Kidney epithelial cell (primary cell): ENCODE measurements around the gene YES1. TPM values are rescaled to one million over a fixed set of nuclear protein-coding genes. Genes with fewer than 3 reads are reported as not detected.

Experiments used
- DNase-seq: peaks from one replicate; pipeline ENCODE4 v3.0.0-alpha.2; 2010; ENCODE audit warnings: low read depth
- H3K27me3 ChIP-seq: 2 replicates; pipeline ENCODE4 v1.6.0; 2011; ENCODE audit warnings: low read length; ENCODE audit not compliant: control insufficient read depth, insufficient read depth
- H3K36me3 ChIP-seq: 2 replicates; pipeline ENCODE4 v1.5.1; 2011; ENCODE audit warnings: low read length; ENCODE audit not compliant: control insufficient read depth, insufficient read depth
- H3K4me3 ChIP-seq: 2 replicates; pipeline ENCODE4 v1.5.1; 2011; ENCODE audit warnings: low read depth, mild to moderate bottlenecking, control low read depth, low read length
- total RNA-seq: library from RNA; depleted of rRNA; stranded (reverse); fragments of >200 nt; gene quantifications from 2 replicates; pipeline ENCODE4 v1.2.3, GENCODE V29; 2015
- TF ChIP-seq, protein P1 (sequence below): IDR thresholded peaks from 2 replicates; pipeline ENCODE4 v1.5.1; 2011; ENCODE audit warnings: mild to moderate bottlenecking, moderate library complexity, low read length, control low read depth, inconsistent platforms; ENCODE audit not compliant: insufficient read depth, poor library complexity, severe bottlenecking

The YES1 gene
- total RNA-seq, 1 donor from 2014 or later, result 135 TPM

- H3K36me3 ChIP-seq, result no peaks in the 10 kb centered on the region
- TF ChIP-seq, protein P1, sequence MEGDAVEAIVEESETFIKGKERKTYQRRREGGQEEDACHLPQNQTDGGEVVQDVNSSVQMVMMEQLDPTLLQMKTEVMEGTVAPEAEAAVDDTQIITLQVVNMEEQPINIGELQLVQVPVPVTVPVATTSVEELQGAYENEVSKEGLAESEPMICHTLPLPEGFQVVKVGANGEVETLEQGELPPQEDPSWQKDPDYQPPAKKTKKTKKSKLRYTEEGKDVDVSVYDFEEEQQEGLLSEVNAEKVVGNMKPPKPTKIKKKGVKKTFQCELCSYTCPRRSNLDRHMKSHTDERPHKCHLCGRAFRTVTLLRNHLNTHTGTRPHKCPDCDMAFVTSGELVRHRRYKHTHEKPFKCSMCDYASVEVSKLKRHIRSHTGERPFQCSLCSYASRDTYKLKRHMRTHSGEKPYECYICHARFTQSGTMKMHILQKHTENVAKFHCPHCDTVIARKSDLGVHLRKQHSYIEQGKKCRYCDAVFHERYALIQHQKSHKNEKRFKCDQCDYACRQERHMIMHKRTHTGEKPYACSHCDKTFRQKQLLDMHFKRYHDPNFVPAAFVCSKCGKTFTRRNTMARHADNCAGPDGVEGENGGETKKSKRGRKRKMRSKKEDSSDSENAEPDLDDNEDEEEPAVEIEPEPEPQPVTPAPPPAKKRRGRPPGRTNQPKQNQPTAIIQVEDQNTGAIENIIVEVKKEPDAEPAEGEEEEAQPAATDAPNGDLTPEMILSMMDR, result no peak
- no peak for DNase-seq
Observed at GRCh38 chr18:774811-775210, 37.2 kb downstream of the YES1 start.

DNA sequence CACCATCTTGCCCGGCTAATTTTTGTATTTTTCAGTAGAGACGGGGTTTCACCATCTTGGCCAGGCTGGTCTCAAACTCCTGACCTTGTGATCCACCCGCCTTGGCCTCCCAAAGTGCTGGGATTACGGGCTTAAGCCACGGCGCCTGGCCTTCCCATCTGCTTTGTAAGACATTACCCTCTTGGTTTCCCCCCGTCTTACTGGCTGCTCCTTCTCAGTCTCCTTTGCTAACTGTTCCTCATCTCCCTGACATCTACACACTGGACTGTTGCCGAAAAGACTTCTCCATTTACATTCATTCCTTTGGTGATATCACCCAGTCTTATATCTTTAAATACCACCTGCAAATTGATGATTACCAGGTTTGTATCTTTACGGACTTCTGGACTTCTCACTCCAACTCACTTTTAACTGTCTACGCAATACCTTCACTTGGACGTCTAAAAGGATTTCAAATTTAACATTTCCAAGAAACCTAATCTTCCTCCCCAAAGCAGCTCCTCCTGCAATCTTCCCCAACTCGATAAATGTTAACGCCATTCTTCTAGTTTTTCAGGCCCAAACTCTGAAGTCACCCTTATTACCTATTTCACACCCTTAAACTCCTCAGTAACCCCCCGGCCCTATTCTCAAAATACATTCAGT is 37.9 kb downstream of the YES1 start:
- H3K36me3 ChIP-seq, result no peaks in the 10 kb centered on the region
- H3K4me3 ChIP-seq, result no peak overlapping the region
- TF ChIP-seq, protein P1, result no peak
- no peaks in the 10 kb centered on the region for H3K27me3 ChIP-seq
- DNase-seq, result no peak

More at GRCh38 chr18:774811-775210, 37.2 kb downstream of the YES1 start:
- Histone ChIP-seq H3K4me3 (no peak overlapping the region), H3K27me3 (no peaks in the 10 kb centered on the region)

DNA sequence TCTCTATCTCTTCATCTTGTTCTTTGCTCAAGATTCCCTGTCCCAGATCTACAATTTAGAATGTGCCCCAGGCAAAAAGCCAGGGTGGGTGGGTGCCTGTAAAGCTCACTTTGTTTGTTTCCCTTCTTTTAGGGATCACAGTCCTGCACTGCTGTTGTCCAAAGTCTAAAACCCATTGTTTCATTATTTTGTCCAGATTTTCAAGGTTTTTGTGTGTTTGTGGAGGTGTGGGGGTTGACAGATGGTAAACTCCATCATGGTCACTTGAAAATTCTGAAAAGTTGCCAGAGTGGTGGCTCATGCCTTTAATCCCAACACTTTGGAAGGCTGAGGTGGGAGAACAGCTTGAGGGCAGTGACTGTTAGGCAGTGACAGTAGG is 41.5 kb downstream of the YES1 start:
- TF ChIP-seq, protein P1, result no peak
- no peak overlapping the region for H3K4me3 ChIP-seq
- DNase-seq, result no peak

DNA sequence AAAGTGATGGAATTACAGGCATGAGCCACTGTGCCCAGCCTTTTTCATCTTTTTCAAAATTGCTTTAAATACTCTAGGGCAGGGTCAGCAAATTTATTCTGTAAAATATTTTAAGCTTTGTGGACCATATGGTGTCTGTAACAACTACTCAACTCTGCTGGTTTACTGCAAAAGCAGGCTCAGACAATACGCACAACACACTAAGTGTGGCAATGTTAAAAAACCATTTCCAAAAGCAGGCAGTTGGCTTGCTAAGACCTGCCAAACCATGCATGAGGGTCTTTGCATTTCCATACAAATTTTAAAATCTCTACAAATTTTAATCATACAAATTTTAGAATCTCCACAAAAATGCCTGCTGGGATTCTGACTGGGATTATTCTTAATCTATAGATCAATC is 44.1 kb downstream of the YES1 start:
- Histone ChIP-seq H3K36me3 (no peaks in the 10 kb centered on the region), H3K4me3 (no peak overlapping the region), H3K27me3 (no peaks in the 10 kb centered on the region)
- TF ChIP-seq, protein P1, result no peak
- DNase-seq, result no peak

More for the DNA sequence above, 41.5 kb downstream of the YES1 start:
- Histone ChIP-seq H3K27me3 (no peaks in the 10 kb centered on the region), H3K36me3 (no peaks in the 10 kb centered on the region)

- Histone ChIP-seq H3K4me3 (no peak overlapping the region), H3K36me3 (no peaks in the 10 kb centered on the region), H3K27me3 (no peaks in the 10 kb centered on the region)
- TF ChIP-seq, protein P1, result no peak
- no peak for DNase-seq
Observed at GRCh38 chr18:767084-767882, 44.8 kb downstream of the YES1 start.

- TF ChIP-seq, protein P1, result no peak
- no peaks in the 10 kb centered on the region for H3K27me3 ChIP-seq
- DNase-seq, result no peak
- H3K36me3 ChIP-seq, result no peaks in the 10 kb centered on the region
- no peak overlapping the region for H3K4me3 ChIP-seq
Observed at GRCh38 chr18:766550-766860, 45.5 kb downstream of the YES1 start.
